HepG2 (cell line): ENCODE measurements around the gene FIBP. TPM values are rescaled to one million over a fixed set of nuclear protein-coding genes. Genes with fewer than 3 reads are reported as not detected.

Experiments
- CBX5 ChIP-seq: sonication (generic); formaldehyde crosslinking; IDR thresholded peaks from 2 replicates; pipeline ENCODE4 v1.4.0; 2020; ENCODE audit warnings: missing genetic modification reagents, borderline replicate concordance
- ETV6 ChIP-seq: sonication (generic); formaldehyde crosslinking; conservative IDR thresholded peaks from 2 replicates; pipeline ENCODE4 v1.4.0; 2020; ENCODE audit warnings: missing genetic modification reagents
- GATAD2A ChIP-seq: IDR thresholded peaks from 2 replicates; pipeline ENCODE4 v1.6.1; 2016
- IRF2 ChIP-seq: IDR thresholded peaks from 2 replicates; pipeline ENCODE4 v1.6.1; 2018; ENCODE audit warnings: missing genetic modification reagents, missing compliant biosample characterization
- KLF12 ChIP-seq: sonication (generic); formaldehyde crosslinking; IDR thresholded peaks from 2 replicates; pipeline ENCODE4 v1.4.0; 2020; ENCODE audit warnings: missing genetic modification reagents, borderline replicate concordance
- NR2F6 ChIP-seq, 2 experiments: IDR thresholded peaks; 2 replicates each; pipeline ENCODE4 v1.6.1; 2016; ENCODE audit warnings: antibody characterized with exemption in 1 of 2, mild to moderate bottlenecking in 1 of 2
- RXRA ChIP-seq: sonication (generic); formaldehyde crosslinking; IDR thresholded peaks from 2 replicates; pipeline ENCODE4 v1.5.1; 2020; ENCODE audit warnings: missing genetic modification reagents
- XRCC5 ChIP-seq: fragments of 200-400 bp; formaldehyde crosslinking; optimal IDR thresholded peaks from 2 replicates; pipeline ENCODE3; 2017; ENCODE audit warnings: mild to moderate bottlenecking, low read length
- ZMYM4 ChIP-seq: sonication (generic); formaldehyde crosslinking; IDR thresholded peaks from 2 replicates; pipeline ENCODE4 v1.8.1; 2023; ENCODE audit warnings: mild to moderate bottlenecking, missing genetic modification reagents
- ZNF572 ChIP-seq: sonication (generic); formaldehyde crosslinking; IDR thresholded peaks from 2 replicates; pipeline ENCODE4 v1.5.1; 2020; ENCODE audit warnings: mild to moderate bottlenecking, missing genetic modification reagents
- ZNF746 ChIP-seq: sonication (generic); formaldehyde crosslinking; IDR thresholded peaks from 2 replicates; pipeline ENCODE4 v1.8.0; 2022; ENCODE audit warnings: mild to moderate bottlenecking, missing genetic modification reagents
- ZNF878 ChIP-seq: sonication (generic); formaldehyde crosslinking; IDR thresholded peaks from 2 replicates; pipeline ENCODE4 v1.8.1; 2023; ENCODE audit warnings: mild to moderate bottlenecking, missing genetic modification reagents, moderate library complexity
- polyA plus RNA-seq, 8 experiments: library from polyadenylated mRNA; depleted of rRNA in 3 of 8; stranded (reverse) in 7 of 8; unstranded in 1 of 8; fragments of >200 nt; fragmentation: Illumina TruSeq in 4 of 8; extraction: Trizol in 4 of 8; gene quantifications; 2 replicates each; pipeline versions ENCODE4 v1.2.1 to v1.2.3, GENCODE V29; 2011 to 2016; ENCODE audit warnings: low read depth in 4 of 8, missing spikeins in 1 of 8, mixed read lengths in 1 of 8; ENCODE audit not compliant: insufficient read depth in 1 of 8
- total RNA-seq, 5 experiments: library from RNA; depleted of rRNA; stranded (reverse); fragments of >200 nt; fragmentation: Illumina TruSeq; extraction: Trizol; gene quantifications; 2 replicates each; pipeline ENCODE4 v1.2.3, GENCODE V29; 2016; ENCODE audit warnings: low read depth in 1 of 5
- TF ChIP-seq, protein P1 (sequence below): IDR thresholded peaks from 2 replicates; pipeline ENCODE4 v1.6.1; 2016
- TF ChIP-seq, protein P2 (sequence below): sonication (generic); formaldehyde crosslinking; IDR thresholded peaks from 2 replicates; pipeline ENCODE4 v1.5.0; 2020; ENCODE audit warnings: missing genetic modification reagents
- TF ChIP-seq, protein P3 (sequence below): sonication (generic); formaldehyde crosslinking; IDR thresholded peaks from 2 replicates; pipeline ENCODE4 v1.9.0; 2021; ENCODE audit warnings: missing genetic modification reagents, mild to moderate bottlenecking, borderline replicate concordance
- TF ChIP-seq, protein P4 (sequence below), 2 experiments: fragments of 450-650 bp in 1 of 2; sonication (generic) in 1 of 2; formaldehyde crosslinking in 1 of 2; IDR thresholded peaks; 2 replicates each; pipeline versions ENCODE4 v1.6.1 to v1.8.0; 2016 to 2022; ENCODE audit warnings: antibody characterized with exemption in 1 of 2, mild to moderate bottlenecking in 1 of 2, missing genetic modification reagents in 1 of 2

The FIBP gene
- total and polyA plus RNA-seq, 2 of the 13 experiments (the other 11 are each of a cell fraction or from before 2014, with no cell fraction given): 42.9 to 62.1 TPM

DNA sequence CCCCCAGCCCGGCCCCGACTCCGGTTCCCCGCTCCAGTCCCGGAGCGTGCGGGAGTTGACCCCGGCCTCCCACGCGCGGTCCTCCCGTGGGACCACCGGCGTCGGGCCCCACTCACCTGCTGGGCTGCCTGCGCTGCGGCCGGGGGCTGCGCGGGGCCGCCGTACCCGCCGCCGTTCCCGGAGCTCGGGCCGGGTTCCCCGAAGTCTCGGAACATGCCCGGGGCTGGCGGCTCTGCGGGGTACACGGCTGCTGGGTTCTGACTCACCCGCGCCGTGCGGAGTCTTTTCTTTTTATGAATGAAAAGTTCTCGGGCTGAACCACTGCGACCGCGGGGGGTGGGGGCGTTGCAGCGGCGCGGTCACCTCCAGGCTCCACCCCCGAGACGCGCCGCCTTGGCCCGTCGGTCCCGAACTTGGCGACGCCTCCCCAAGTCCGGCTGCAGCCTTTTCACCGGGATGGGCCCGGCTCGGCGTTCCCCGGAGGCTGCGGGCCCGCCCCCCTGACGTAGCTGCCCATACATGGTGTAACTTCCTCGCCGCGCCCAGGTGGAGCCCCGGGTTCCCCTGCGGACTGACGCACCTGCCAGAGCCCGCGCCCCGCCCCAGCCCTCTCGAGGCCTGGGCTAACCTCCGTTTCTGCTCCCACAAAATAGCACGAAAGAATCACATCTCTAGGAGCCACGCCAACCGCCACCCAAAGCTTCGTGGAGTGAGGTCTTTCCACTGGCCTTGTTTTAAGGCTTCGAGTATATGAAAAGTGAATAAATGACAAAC, 12.0 kb upstream of the FIBP start, which contains the start of gene FOSL1 (continued):
- TF ChIP-seq, protein P1, sequence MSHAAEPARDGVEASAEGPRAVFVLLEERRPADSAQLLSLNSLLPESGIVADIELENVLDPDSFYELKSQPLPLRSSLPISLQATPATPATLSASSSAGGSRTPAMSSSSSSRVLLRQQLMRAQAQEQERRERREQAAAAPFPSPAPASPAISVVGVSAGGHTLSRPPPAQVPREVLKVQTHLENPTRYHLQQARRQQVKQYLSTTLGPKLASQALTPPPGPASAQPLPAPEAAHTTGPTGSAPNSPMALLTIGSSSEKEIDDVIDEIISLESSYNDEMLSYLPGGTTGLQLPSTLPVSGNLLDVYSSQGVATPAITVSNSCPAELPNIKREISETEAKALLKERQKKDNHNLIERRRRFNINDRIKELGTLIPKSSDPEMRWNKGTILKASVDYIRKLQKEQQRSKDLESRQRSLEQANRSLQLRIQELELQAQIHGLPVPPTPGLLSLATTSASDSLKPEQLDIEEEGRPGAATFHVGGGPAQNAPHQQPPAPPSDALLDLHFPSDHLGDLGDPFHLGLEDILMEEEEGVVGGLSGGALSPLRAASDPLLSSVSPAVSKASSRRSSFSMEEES (CRISPR knock-in tag): no peak
- peak; percentile 27; the same call in 1 of the 2 replicates for TF ChIP-seq RXRA (CRISPR knock-in tag)
- TF ChIP-seq ZNF746: peak; percentile 38; the same call in 1 of the 2 replicates
- no peak for TF ChIP-seq ETV6 (CRISPR knock-in tag)
- peak; percentile 64; the same call in 1 of the 2 replicates for TF ChIP-seq KLF12 (CRISPR knock-in tag)
- no peak for TF ChIP-seq CBX5 (CRISPR knock-in tag)
- TF ChIP-seq XRCC5: peak; percentile 64
- no peak for TF ChIP-seq NR2F6 (IDR thresholded peaks at IDR 0.05)
- peak; percentile 36; the same call in 1 of the 2 replicates for TF ChIP-seq NR2F6 (CRISPR knock-in tag; IDR thresholded peaks at IDR 0.05)
- TF ChIP-seq, protein P2, sequence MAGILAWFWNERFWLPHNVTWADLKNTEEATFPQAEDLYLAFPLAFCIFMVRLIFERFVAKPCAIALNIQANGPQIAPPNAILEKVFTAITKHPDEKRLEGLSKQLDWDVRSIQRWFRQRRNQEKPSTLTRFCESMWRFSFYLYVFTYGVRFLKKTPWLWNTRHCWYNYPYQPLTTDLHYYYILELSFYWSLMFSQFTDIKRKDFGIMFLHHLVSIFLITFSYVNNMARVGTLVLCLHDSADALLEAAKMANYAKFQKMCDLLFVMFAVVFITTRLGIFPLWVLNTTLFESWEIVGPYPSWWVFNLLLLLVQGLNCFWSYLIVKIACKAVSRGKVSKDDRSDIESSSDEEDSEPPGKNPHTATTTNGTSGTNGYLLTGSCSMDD (CRISPR knock-in tag): no peak
- no peak; the same call in 1 of the 2 replicates for TF ChIP-seq GATAD2A (CRISPR knock-in tag)
- TF ChIP-seq IRF2 (CRISPR knock-in tag): peak; percentile 28; the same call in 1 of the 2 replicates
- TF ChIP-seq ZNF572 (CRISPR knock-in tag): no peak
- TF ChIP-seq, protein P3, sequence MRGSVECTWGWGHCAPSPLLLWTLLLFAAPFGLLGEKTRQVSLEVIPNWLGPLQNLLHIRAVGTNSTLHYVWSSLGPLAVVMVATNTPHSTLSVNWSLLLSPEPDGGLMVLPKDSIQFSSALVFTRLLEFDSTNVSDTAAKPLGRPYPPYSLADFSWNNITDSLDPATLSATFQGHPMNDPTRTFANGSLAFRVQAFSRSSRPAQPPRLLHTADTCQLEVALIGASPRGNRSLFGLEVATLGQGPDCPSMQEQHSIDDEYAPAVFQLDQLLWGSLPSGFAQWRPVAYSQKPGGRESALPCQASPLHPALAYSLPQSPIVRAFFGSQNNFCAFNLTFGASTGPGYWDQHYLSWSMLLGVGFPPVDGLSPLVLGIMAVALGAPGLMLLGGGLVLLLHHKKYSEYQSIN (CRISPR knock-in tag): no peak
- TF ChIP-seq, protein P4, sequence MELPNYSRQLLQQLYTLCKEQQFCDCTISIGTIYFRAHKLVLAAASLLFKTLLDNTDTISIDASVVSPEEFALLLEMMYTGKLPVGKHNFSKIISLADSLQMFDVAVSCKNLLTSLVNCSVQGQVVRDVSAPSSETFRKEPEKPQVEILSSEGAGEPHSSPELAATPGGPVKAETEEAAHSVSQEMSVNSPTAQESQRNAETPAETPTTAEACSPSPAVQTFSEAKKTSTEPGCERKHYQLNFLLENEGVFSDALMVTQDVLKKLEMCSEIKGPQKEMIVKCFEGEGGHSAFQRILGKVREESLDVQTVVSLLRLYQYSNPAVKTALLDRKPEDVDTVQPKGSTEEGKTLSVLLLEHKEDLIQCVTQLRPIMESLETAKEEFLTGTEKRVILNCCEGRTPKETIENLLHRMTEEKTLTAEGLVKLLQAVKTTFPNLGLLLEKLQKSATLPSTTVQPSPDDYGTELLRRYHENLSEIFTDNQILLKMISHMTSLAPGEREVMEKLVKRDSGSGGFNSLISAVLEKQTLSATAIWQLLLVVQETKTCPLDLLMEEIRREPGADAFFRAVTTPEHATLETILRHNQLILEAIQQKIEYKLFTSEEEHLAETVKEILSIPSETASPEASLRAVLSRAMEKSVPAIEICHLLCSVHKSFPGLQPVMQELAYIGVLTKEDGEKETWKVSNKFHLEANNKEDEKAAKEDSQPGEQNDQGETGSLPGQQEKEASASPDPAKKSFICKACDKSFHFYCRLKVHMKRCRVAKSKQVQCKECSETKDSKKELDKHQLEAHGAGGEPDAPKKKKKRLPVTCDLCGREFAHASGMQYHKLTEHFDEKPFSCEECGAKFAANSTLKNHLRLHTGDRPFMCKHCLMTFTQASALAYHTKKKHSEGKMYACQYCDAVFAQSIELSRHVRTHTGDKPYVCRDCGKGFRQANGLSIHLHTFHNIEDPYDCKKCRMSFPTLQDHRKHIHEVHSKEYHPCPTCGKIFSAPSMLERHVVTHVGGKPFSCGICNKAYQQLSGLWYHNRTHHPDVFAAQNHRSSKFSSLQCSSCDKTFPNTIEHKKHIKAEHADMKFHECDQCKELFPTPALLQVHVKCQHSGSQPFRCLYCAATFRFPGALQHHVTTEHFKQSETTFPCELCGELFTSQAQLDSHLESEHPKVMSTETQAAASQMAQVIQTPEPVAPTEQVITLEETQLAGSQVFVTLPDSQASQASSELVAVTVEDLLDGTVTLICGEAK (IDR thresholded peaks at IDR 0.05): no peak
- TF ChIP-seq, protein P4 (CRISPR knock-in tag; IDR thresholded peaks at IDR 0.05): 0 out of 2 replicates have a peak, but pooled peaks have one; percentile 44
- peak; percentile 27; the same call in 1 of the 2 replicates for TF ChIP-seq ZMYM4
- peak; percentile 77; the same call in 1 of the 2 replicates for TF ChIP-seq ZNF878 (CRISPR knock-in tag)
